GM21825 (cell line): ENCODE data around the gene NOX3.
"Not testable (repeated sequence)": the region's sequence is repeated elsewhere in the genome, so short reads cannot be mapped to it uniquely, and the experiment has no call there.

Experiments
- ATAC-seq: cut with Tn5 transposase; IDR thresholded peaks from one replicate; pipeline ENCODE4 v1.9.1; 2021; ENCODE audit warnings: mild to moderate bottlenecking, moderate library complexity; ENCODE audit not compliant: unreplicated experiment

Gene NOX3

GRCh38 chr6:155470979-155471616, 15.5 kb upstream of the NOX3 start:
- not testable (repeated sequence) for ATAC-seq

GRCh38 chr6:155468543-155468942, 12.9 kb upstream of the NOX3 start:
- not testable (repeated sequence) for ATAC-seq

- no peak for ATAC-seq
Measured at GRCh38 chr6:155466539-155466938, 10.9 kb upstream of the NOX3 start.

- ATAC-seq: no peak
Measured at GRCh38 chr6:155461556-155461955, 5.9 kb upstream of the NOX3 start.

- ATAC-seq: no peak
Measured at GRCh38 chr6:155454471-155454870, 1.2 kb downstream of the NOX3 start.

GRCh38 chr6:155454008-155454407, 1.6 kb downstream of the NOX3 start:
- ATAC-seq: no peak

- no peak for ATAC-seq
Measured at GRCh38 chr6:155452576-155452975, 3.1 kb downstream of the NOX3 start.

GRCh38 chr6:155451530-155451929, 4.1 kb downstream of the NOX3 start:
- ATAC-seq: not testable (repeated sequence)

GRCh38 chr6:155450240-155450581, 5.4 kb downstream of the NOX3 start:
- no peak for ATAC-seq

GRCh38 chr6:155449450-155450239, 6.0 kb downstream of the NOX3 start:
- no peak for ATAC-seq

- no peak for ATAC-seq
Measured at GRCh38 chr6:155448668-155449449, 6.8 kb downstream of the NOX3 start.

GRCh38 chr6:155447949-155448348, 7.7 kb downstream of the NOX3 start:
- no peak for ATAC-seq

- no peak for ATAC-seq
Measured at GRCh38 chr6:155444952-155445903, 10.4 kb downstream of the NOX3 start.

- ATAC-seq: no peak
Measured at GRCh38 chr6:155444120-155444917, 11.3 kb downstream of the NOX3 start.

- no peak for ATAC-seq
Measured at GRCh38 chr6:155443168-155443567, 12.5 kb downstream of the NOX3 start.

- no peak for ATAC-seq
Measured at GRCh38 chr6:155442562-155442961, 13.1 kb downstream of the NOX3 start.

GRCh38 chr6:155441112-155441465, 14.6 kb downstream of the NOX3 start:
- no peak for ATAC-seq

- ATAC-seq: no peak
Measured at GRCh38 chr6:155440398-155441111, 15.1 kb downstream of the NOX3 start.

GRCh38 chr6:155439376-155439775, 16.3 kb downstream of the NOX3 start:
- no peak for ATAC-seq
